A673 (cell line): ENCODE measurements around the gene FHL1. TPM values are rescaled to one million over a fixed set of nuclear protein-coding genes. Genes with fewer than 3 reads are reported as not detected.

Experiments used
- BruUV-seq: library from RNA; stranded (reverse); fragments of 400-500 nt; replicated peaks from 2 replicates; lab custom pipeline; 2021; lab: Mats Ljungman, UMichigan
- CTCF ChIA-PET: fragments of 300-600 bp; sonication (Branson Sonifier 250); formaldehyde crosslinking; loops from one replicate; lab custom pipeline; 2022; ENCODE audit warnings: antibody characterized with exemption; lab: Charles Lee
- POLR2A ChIA-PET: fragments of 300-600 bp; sonication (Branson Sonifier 250); formaldehyde crosslinking; loops from one replicate; lab custom pipeline; 2022; ENCODE audit warnings: antibody characterized with exemption; ENCODE audit not compliant: low non-redundant PET; lab: Charles Lee
- DNase-seq: peaks from one replicate; pipeline ENCODE4 v3.0.0-alpha.2; 2015; ENCODE audit warnings: low spot score
- H3K27ac ChIP-seq: fragments of 200-600 bp; sonication (generic); 2 replicates; pipeline ENCODE4 v1.5.1; 2016; ENCODE audit warnings: mixed run types, low read depth, mild to moderate bottlenecking, mixed read lengths, antibody characterized with exemption, low read length; ENCODE audit not compliant: poor library complexity, severe bottlenecking
- H3K27me3 ChIP-seq: fragments of 200-600 bp; sonication (generic); replicated peaks from 2 replicates; pipeline ENCODE4 v1.6.1; 2017; ENCODE audit warnings: mixed run types, low read depth, mild to moderate bottlenecking, mixed read lengths, antibody characterized with exemption, low read length; ENCODE audit not compliant: insufficient read depth, poor library complexity
- H3K36me3 ChIP-seq: fragments of 200-600 bp; sonication (generic); 2 replicates; pipeline ENCODE4 v1.6.1; 2016; ENCODE audit warnings: mixed run types, mild to moderate bottlenecking, mixed read lengths, antibody characterized with exemption, low read length; ENCODE audit not compliant: insufficient read depth, poor library complexity, severe bottlenecking
- H3K4me1 ChIP-seq: fragments of 200-600 bp; sonication (generic); 2 replicates; pipeline ENCODE4 v1.6.1; 2017; ENCODE audit warnings: mixed run types, mild to moderate bottlenecking, mixed read lengths, antibody characterized with exemption, low read length; ENCODE audit not compliant: insufficient read depth, poor library complexity, severe bottlenecking
- H3K4me3 ChIP-seq: fragments of 200-600 bp; sonication (generic); 2 replicates; pipeline ENCODE4 v1.5.1; 2016; ENCODE audit warnings: low read depth, mixed run types, mild to moderate bottlenecking, mixed read lengths, low read length; ENCODE audit not compliant: poor library complexity, severe bottlenecking
- H3K9me3 ChIP-seq: fragments of 200-600 bp; sonication (generic); 2 replicates; pipeline ENCODE4 v1.6.1; 2016; ENCODE audit warnings: mixed run types, low read depth, mild to moderate bottlenecking, mixed read lengths, antibody characterized with exemption, low read length; ENCODE audit not compliant: poor library complexity, severe bottlenecking
- EZH2 ChIP-seq: fragments of 200-600 bp; sonication (generic); IDR thresholded peaks from 2 replicates; pipeline ENCODE4 v1.6.1; 2017; ENCODE audit warnings: borderline replicate concordance, low read depth, mild to moderate bottlenecking, mixed read lengths, antibody characterized with exemption, low read length; ENCODE audit not compliant: poor library complexity, severe bottlenecking
- intact Hi-C: fragments of 100-400 bp; cut with micrococcal nuclease; formaldehyde crosslinking; loops from one replicate; pipeline ENCODE4 v1.10.0; 2022; ENCODE audit not compliant: unreplicated experiment
- total RNA-seq: library from RNA; stranded (reverse); gene quantifications from 2 replicates; pipeline ENCODE4 v1.2.3, GENCODE V29; 2021
- TF ChIP-seq, protein P1 (sequence below): fragments of 300-800, 200-600 bp; sonication (generic); conservative IDR thresholded peaks from 2 replicates; pipeline ENCODE4 v1.5.1; 2017; ENCODE audit warnings: low read depth, mild to moderate bottlenecking, antibody characterized with exemption, low read length, moderate library complexity, mixed read lengths

Gene FHL1
- total RNA-seq, 1 experiment from 2014 or later: 14.9 TPM

- TF ChIP-seq, protein P1, sequence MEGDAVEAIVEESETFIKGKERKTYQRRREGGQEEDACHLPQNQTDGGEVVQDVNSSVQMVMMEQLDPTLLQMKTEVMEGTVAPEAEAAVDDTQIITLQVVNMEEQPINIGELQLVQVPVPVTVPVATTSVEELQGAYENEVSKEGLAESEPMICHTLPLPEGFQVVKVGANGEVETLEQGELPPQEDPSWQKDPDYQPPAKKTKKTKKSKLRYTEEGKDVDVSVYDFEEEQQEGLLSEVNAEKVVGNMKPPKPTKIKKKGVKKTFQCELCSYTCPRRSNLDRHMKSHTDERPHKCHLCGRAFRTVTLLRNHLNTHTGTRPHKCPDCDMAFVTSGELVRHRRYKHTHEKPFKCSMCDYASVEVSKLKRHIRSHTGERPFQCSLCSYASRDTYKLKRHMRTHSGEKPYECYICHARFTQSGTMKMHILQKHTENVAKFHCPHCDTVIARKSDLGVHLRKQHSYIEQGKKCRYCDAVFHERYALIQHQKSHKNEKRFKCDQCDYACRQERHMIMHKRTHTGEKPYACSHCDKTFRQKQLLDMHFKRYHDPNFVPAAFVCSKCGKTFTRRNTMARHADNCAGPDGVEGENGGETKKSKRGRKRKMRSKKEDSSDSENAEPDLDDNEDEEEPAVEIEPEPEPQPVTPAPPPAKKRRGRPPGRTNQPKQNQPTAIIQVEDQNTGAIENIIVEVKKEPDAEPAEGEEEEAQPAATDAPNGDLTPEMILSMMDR: no peak
- no peak for TF ChIP-seq EZH2
- no peak for DNase-seq
- Histone ChIP-seq H3K27me3 (no peaks in the 10 kb centered on the region), H3K4me3 (no peak overlapping the region), H3K9me3 (no peaks in the 10 kb centered on the region), H3K4me1 (no peaks in the 10 kb centered on the region), H3K36me3 (no peaks in the 10 kb centered on the region), H3K27ac (no peak overlapping the region)
- POLR2A ChIA-PET: interaction anchor here (0.6 kb wide), 1 partner anchor 10 kb away, joined by 3 read pairs; no protein-coding TSS in a partner anchor
- CTCF ChIA-PET: no interaction called here
- intact Hi-C loops: no loop called here
- no TSS peak for BruUV-seq
Measured at GRCh38 chrX:136210243-136210642, 62.9 kb downstream of the FHL1 start.

DNA sequence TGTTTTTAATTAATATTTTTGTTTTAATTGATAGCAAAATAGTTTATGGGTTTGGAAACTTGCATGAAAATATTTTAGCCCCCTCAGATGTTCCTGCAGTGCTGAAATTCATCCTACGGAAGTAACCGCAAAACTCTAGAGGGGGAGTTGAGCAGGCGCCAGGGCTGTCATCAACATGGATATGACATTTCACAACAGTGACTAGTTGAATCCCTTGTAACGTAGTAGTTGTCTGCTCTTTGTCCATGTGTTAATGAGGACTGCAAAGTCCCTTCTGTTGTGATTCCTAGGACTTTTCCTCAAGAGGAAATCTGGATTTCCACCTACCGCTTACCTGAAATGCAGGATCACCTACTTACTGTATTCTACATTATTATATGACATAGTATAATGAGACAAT, 63.5 kb downstream of the FHL1 start:
- DNase-seq: no peak
- ChIA-PET POLR2A (interaction anchor here (0.6 kb wide), 1 partner anchor 10 kb away, joined by 3 read pairs; no protein-coding TSS in a partner anchor), CTCF (no interaction called here)
- Histone ChIP-seq H3K9me3 (no peaks in the 10 kb centered on the region), H3K36me3 (no peaks in the 10 kb centered on the region), H3K27ac (no peak overlapping the region), H3K4me1 (no peaks in the 10 kb centered on the region), H3K27me3 (no peaks in the 10 kb centered on the region), H3K4me3 (no peak overlapping the region)
- TF ChIP-seq, protein P1: no peak
- no peak for TF ChIP-seq EZH2
- intact Hi-C loops: no loop called here
- no TSS peak for BruUV-seq

DNA sequence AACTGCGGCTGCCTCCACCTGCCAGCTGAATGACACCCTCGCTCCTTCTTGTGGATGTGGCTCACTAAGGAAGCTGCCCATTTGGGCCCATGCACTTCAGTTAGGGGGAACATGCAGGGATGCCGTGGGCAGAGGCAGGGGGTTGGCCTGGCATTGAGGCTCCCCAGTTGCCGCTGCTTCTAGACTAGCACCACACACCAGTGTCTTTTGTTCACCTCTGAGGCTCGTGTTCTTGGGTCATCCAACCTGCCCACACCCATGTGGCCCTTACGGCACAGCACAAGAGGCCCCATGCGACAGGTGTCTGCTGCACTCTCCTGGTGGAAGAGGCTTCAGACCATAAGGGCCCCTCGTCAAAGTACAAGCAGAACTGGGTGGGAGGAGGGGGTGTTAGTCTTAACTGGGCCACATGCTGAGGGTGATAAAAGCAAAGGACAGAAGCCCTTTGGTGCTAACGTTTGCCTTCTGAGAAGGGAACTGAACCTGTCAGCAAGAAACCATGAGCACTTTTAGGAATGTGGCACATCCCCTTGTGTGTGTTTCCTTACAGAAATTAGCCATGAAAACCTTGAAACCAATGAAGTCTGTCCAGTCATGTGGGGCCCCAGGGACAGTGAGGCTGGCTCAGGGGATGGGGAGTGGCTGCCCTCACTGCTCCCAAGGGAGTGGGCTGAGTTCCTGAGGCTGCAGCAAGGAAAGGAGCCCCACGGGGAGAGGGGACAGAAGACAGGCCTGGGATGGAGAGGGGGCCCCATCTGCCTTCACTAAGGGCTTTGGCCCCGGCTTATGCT, 64.6 kb downstream of the FHL1 start:
- Histone ChIP-seq H3K27me3 (no peaks in the 10 kb centered on the region), H3K36me3 (no peaks in the 10 kb centered on the region), H3K4me3 (no peak overlapping the region), H3K9me3 (no peaks in the 10 kb centered on the region), H3K27ac (no peak overlapping the region), H3K4me1 (no peaks in the 10 kb centered on the region)
- DNase-seq: no peak
- TF ChIP-seq, protein P1: no peak
- TF ChIP-seq EZH2: no peak
- intact Hi-C loops: no loop called here
- POLR2A ChIA-PET: no interaction called here
- BruUV-seq: no TSS peak
- CTCF ChIA-PET: no interaction called here
